Erythroblast (primary cell): ENCODE measurements around the gene PDXP.

Source experiments
- GATA1 ChIP-seq: IDR thresholded peaks from 2 replicates; pipeline ENCODE4 v1.6.1; 2011; ENCODE audit warnings: low read depth, mild to moderate bottlenecking, control low read depth, low read length, moderate library complexity
- POLR2A ChIP-seq: IDR thresholded peaks from 2 replicates; pipeline ENCODE4 v1.6.1; 2011; ENCODE audit warnings: mild to moderate bottlenecking, low read length

GRCh38 chr22:37654563-37655251 is 3.8 kb upstream of the PDXP start:
- TF ChIP-seq POLR2A: no peak
- no peak for TF ChIP-seq GATA1
